Fibroblast of lung (primary cell): Measurements from ENCODE around the gene FBN1. TPM values are rescaled to one million over a fixed set of nuclear protein-coding genes. Genes with fewer than 3 reads are reported as not detected.

Experiments used
- DNase-seq, 2 donors: peaks; one replicate each; pipeline versions ENCODE4 v3.0.0 to v3.0.0-alpha.2; 2010; ENCODE audit warnings: low read depth in 2 of 2
- H2AFZ ChIP-seq: 2 replicates; pipeline ENCODE4 v1.5.1; 2012; ENCODE audit warnings: low read length, control low read depth, inconsistent platforms
- H3K27ac ChIP-seq: 2 replicates; pipeline ENCODE4 v1.5.1; 2011; ENCODE audit warnings: low read length, control low read depth; ENCODE audit not compliant: insufficient read depth
- H3K27me3 ChIP-seq: 2 replicates; pipeline ENCODE4 v1.5.1; 2011; ENCODE audit warnings: mild to moderate bottlenecking, low read length; ENCODE audit not compliant: control insufficient read depth, insufficient read depth
- H3K36me3 ChIP-seq: 2 replicates; pipeline ENCODE4 v1.5.1; 2011; ENCODE audit warnings: low read length; ENCODE audit not compliant: control insufficient read depth, insufficient read depth
- H3K4me1 ChIP-seq: 2 replicates; pipeline ENCODE4 v1.5.1; 2011; ENCODE audit warnings: low read length; ENCODE audit not compliant: control insufficient read depth, insufficient read depth; ENCODE audit errors: extremely low read depth
- H3K4me2 ChIP-seq: 2 replicates; pipeline ENCODE4 v1.5.1; 2011; ENCODE audit warnings: low read length, control low read depth; ENCODE audit not compliant: insufficient read depth; ENCODE audit errors: extremely low read depth
- H3K4me3 ChIP-seq, 4 experiments: fragments of 200-600 bp in 1 of 4; sonication (generic) in 1 of 4; replicated peaks in 1 of 4; 2 replicates each; pipeline ENCODE4 v1.5.1; 2011 to 2016; ENCODE audit warnings: low read length in 4 of 4, low read depth in 3 of 4, mild to moderate bottlenecking in 3 of 4, control low read depth in 2 of 4, inconsistent platforms in 1 of 4, mixed read lengths in 1 of 4; ENCODE audit not compliant: insufficient read depth in 1 of 4; ENCODE audit errors: control extremely low read depth in 1 of 4
- H3K79me2 ChIP-seq: 2 replicates; pipeline ENCODE4 v1.5.1; 2012; ENCODE audit warnings: mild to moderate bottlenecking, low read length, inconsistent platforms; ENCODE audit not compliant: control insufficient read depth, insufficient read depth
- H3K9ac ChIP-seq: 2 replicates; pipeline ENCODE4 v1.5.1; 2011; ENCODE audit warnings: mild to moderate bottlenecking, low read length, control low read depth; ENCODE audit not compliant: insufficient read depth
- H3K9me3 ChIP-seq: 2 replicates; pipeline ENCODE4 v1.5.1; 2012; ENCODE audit warnings: low read depth, low read length; ENCODE audit not compliant: control insufficient read depth, insufficient read depth
- H4K20me1 ChIP-seq: 2 replicates; pipeline ENCODE4 v1.5.1; 2011; ENCODE audit warnings: low read length; ENCODE audit not compliant: control insufficient read depth, insufficient read depth; ENCODE audit errors: extremely low read depth
- EZH2 ChIP-seq: IDR thresholded peaks from 2 replicates; pipeline ENCODE4 v1.5.1; 2012; ENCODE audit warnings: low read length, control low read depth, mild to moderate bottlenecking; ENCODE audit errors: missing control alignments
- polyA plus RNA-seq, 2 donors: library from polyadenylated mRNA; depleted of rRNA in 1 of 2; stranded (reverse) in 1 of 2; unstranded in 1 of 2; fragments of >200 nt; gene quantifications; 2 replicates each; pipeline ENCODE4 v1.2.1, GENCODE V29; 2011 to 2012; ENCODE audit warnings: missing spikeins in 1 of 2
- total RNA-seq: library from RNA; depleted of rRNA; stranded (reverse); fragments of >200 nt; gene quantifications from 2 replicates; pipeline ENCODE4 v1.2.1, GENCODE V29; 2014
- TF ChIP-seq, protein P1 (sequence below), 2 donors: IDR thresholded peaks in 1 of 2; conservative IDR thresholded peaks in 1 of 2; 1 replicate in 1 of 2; 2 replicates in 1 of 2; pipeline ENCODE4 v1.5.1; 2011 to 2012; ENCODE audit warnings: low read length in 2 of 2, control low read depth in 1 of 2, inconsistent platforms in 1 of 2, low read depth in 1 of 2, mild to moderate bottlenecking in 1 of 2

FBN1 gene
- total and polyA plus RNA-seq, 2 donors (not counting 1 experiment from before 2014, with no cell fraction given) = 368 to 446 TPM

DNA sequence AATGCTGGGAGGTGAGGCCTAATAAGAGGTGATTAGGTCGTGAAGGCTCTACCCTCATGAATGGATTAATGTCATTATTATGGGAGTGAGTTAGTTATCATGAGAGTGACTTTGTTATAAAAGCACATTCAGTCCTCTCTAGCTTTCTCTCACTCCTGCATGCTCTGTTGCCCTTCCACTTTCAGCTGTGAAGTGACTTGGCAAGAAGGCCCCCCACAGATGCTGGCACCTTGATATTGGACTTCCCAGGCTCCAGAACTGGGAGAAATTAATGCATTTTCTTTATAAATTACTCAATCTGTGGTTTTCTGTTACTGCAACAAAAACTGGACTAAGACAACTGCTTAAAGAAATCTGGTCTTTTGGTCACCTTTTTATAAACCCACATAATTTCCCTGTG lies 144.3 kb downstream of the FBN1 start:
- H3K79me2 ChIP-seq = no peaks in the 10 kb centered on the region
- DNase-seq = no peak
- TF ChIP-seq, protein P1, sequence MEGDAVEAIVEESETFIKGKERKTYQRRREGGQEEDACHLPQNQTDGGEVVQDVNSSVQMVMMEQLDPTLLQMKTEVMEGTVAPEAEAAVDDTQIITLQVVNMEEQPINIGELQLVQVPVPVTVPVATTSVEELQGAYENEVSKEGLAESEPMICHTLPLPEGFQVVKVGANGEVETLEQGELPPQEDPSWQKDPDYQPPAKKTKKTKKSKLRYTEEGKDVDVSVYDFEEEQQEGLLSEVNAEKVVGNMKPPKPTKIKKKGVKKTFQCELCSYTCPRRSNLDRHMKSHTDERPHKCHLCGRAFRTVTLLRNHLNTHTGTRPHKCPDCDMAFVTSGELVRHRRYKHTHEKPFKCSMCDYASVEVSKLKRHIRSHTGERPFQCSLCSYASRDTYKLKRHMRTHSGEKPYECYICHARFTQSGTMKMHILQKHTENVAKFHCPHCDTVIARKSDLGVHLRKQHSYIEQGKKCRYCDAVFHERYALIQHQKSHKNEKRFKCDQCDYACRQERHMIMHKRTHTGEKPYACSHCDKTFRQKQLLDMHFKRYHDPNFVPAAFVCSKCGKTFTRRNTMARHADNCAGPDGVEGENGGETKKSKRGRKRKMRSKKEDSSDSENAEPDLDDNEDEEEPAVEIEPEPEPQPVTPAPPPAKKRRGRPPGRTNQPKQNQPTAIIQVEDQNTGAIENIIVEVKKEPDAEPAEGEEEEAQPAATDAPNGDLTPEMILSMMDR (conservative IDR thresholded peaks at IDR 0.05 in 1 of 2, IDR thresholded peaks at IDR 0.05 in 1 of 2; ENCODE audit: low read depth in 1 of 2, low read length in 2 of 2) = no peak
- TF ChIP-seq EZH2 = no peak

DNA sequence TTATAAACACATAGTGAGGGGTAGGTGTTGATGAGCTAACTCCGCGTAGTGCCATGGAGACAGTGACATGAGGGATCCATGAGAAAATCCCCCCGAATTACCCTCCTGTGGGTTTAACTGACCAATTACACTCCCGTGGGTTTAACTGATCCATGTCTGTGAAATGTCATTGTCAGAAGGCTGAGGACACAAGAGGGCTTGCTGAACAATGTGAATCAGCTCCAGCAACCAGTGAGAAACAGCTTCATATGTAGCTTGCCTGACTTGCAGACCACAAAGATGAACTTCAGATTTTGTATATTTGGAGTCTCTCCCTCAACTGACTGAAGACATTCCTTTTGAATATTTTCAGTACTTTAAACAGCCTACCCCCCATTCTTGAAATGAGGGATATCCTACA lies 144.9 kb downstream of the FBN1 start:
- H3K4me2 ChIP-seq = no peak overlapping the region
- no peaks in the 10 kb centered on the region for H3K27me3 ChIP-seq
- no peak overlapping the region for H3K4me3 ChIP-seq
- no peaks in the 10 kb centered on the region for H4K20me1 ChIP-seq
- no peaks in the 10 kb centered on the region for H3K9me3 ChIP-seq
- no peak for TF ChIP-seq EZH2
- TF ChIP-seq, protein P1 (conservative IDR thresholded peaks at IDR 0.05 in 1 of 2, IDR thresholded peaks at IDR 0.05 in 1 of 2; ENCODE audit: low read depth in 1 of 2, low read length in 2 of 2) = no peak
- peak in 1 of 2 donors; percentile 58 for DNase-seq
- H3K9ac ChIP-seq = no peak overlapping the region
- no peak overlapping the region for H2AFZ ChIP-seq
- no peak overlapping the region for H3K27ac ChIP-seq
- H3K4me1 ChIP-seq = no peaks in the 10 kb centered on the region
- no peaks in the 10 kb centered on the region for H3K79me2 ChIP-seq
- peaks cover 16% of the 10 kb centered on the region for H3K36me3 ChIP-seq

More for the DNA sequence above, 144.3 kb downstream of the FBN1 start:
- no peak overlapping the region for H3K4me3 ChIP-seq
- H3K36me3 ChIP-seq = peaks cover 16% of the 10 kb centered on the region
- H3K9ac ChIP-seq = no peak overlapping the region
- H3K27ac ChIP-seq = no peak overlapping the region
- no peaks in the 10 kb centered on the region for H4K20me1 ChIP-seq
- H3K4me1 ChIP-seq = no peaks in the 10 kb centered on the region
- no peak overlapping the region for H3K4me2 ChIP-seq
- H2AFZ ChIP-seq = no peak overlapping the region
- no peaks in the 10 kb centered on the region for H3K27me3 ChIP-seq
- H3K9me3 ChIP-seq = no peaks in the 10 kb centered on the region

DNA sequence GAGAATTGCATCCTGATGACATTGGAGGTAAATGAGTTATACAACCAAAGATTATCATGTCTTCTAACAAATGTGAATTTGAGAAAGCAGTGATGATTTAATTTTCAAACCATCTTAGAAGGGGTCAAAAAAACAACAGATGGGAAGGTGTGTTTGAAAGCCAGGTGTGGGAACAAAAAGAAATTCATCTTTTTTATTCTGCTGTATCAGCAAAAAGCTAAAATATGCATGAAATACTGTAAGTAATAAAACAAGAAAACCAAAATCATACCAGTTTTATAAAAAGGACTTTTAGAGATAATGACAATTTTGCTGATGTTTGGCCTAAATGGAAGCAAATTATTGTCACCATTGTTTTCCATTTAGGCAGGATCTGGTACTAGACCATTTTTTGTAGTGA lies 145.5 kb downstream of the FBN1 start:
- Histone ChIP-seq H3K4me3 (no peak overlapping the region), H2AFZ (no peak overlapping the region), H3K27me3 (no peaks in the 10 kb centered on the region), H3K4me1 (peaks cover under 1% of the 10 kb centered on the region), H3K27ac (no peak overlapping the region), H4K20me1 (no peaks in the 10 kb centered on the region), H3K9ac (no peak overlapping the region), H3K4me2 (no peak overlapping the region), H3K9me3 (no peaks in the 10 kb centered on the region), H3K36me3 (peaks cover 16% of the 10 kb centered on the region), H3K79me2 (no peaks in the 10 kb centered on the region)
- TF ChIP-seq EZH2 = no peak
- TF ChIP-seq, protein P1 (conservative IDR thresholded peaks at IDR 0.05 in 1 of 2, IDR thresholded peaks at IDR 0.05 in 1 of 2; ENCODE audit: low read depth in 1 of 2, low read length in 2 of 2) = no peak
- DNase-seq = no peak
